ENCODE data around the gene BTBD7. TPM values are rescaled to one million over a fixed set of nuclear protein-coding genes. Genes with fewer than 3 reads are reported as not detected.
"Not testable (repeated sequence)": the region's sequence is repeated elsewhere in the genome, so short reads cannot be mapped to it uniquely, and the experiment has no call there.

The BTBD7 gene
- total RNA-seq, 1 donor from 2014 or later = 39.4 TPM

DNA sequence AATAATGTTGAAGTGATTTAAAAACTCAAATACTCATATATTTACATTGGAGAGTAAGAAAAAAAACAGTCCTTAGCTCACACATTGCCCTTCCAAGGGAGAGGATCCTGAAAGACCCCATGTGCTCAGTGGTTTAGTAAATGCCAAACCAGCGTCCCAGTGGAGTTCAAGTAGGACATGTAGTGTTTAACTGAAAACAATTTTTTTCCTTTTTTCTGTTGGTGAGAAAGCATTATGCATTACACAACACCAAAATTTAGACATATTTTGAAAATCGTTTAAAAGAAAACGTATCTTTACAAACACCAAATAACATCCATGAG, 92.2 kb downstream of the BTBD7 start:
- no peak for DNase-seq
- H3K9me3 ChIP-seq = no peaks in the 10 kb centered on the region
- no peak overlapping the region for H3K27ac ChIP-seq
- intact Hi-C loops (cut with DNase I) = no loop called here
- TF ChIP-seq CTCF (IDR thresholded peaks at IDR 0.05) = no peak
- no peaks in the 10 kb centered on the region for H3K27me3 ChIP-seq (ENCODE audit: low read depth)
- no peak overlapping the region for H3K4me3 ChIP-seq
- H3K36me3 ChIP-seq = peaks cover 61% of the 10 kb centered on the region
- no peak for ATAC-seq
- H3K4me1 ChIP-seq = no peaks in the 10 kb centered on the region

DNA sequence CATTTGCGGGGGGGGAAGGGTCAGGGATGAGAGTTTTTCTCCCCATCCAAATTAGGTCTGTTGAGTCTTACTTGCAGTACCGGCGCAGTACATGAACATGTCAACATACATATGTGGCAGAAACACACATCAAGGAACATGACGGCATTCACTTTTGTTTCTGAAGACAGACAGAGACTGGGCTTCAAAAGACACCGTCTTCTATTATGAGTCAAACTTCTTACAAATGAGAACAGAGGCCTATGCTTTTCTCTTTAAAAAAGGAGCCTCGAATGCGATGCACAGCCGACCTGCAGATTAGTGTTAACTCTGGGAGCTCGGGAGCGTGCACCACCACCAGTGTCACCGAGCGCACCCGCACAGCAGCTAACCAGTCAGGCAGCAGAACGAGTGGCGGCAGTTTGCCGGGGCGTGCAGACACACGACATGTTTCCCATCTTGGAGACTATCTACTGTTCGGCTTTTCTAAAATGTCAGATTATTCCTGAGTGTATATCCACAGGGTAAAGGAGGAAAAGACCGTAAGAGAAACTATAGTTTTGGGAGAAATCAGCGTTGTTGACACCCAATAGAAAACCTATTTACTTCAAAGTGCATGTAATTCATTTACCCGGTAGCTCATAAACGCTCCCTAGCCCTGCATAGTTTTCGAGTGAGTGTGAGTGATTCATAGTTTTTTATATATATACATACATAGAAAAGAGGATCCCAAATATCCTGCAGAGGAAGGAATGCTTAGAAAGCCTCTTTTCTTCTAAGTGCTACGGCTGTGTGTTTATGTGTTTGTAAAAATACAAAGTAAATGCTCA, 92.8 kb downstream of the BTBD7 start:
- Histone ChIP-seq H3K4me3 (no peak overlapping the region), H3K27me3 (ENCODE audit: low read depth) (no peaks in the 10 kb centered on the region), H3K4me1 (no peaks in the 10 kb centered on the region), H3K27ac (no peak overlapping the region), H3K9me3 (no peaks in the 10 kb centered on the region), H3K36me3 (peaks cover 55% of the 10 kb centered on the region)
- no peak for TF ChIP-seq CTCF (IDR thresholded peaks at IDR 0.05)
- intact Hi-C loops (cut with DNase I) = no loop called here
- ATAC-seq = no peak
- no peak for DNase-seq

- no peak for ATAC-seq
- Histone ChIP-seq H3K4me1 (no peaks in the 10 kb centered on the region), H3K9me3 (no peaks in the 10 kb centered on the region), H3K4me3 (no peak overlapping the region), H3K27me3 (ENCODE audit: low read depth) (no peaks in the 10 kb centered on the region), H3K36me3 (peaks cover 3% of the 10 kb centered on the region), H3K27ac (no peak overlapping the region)
- DNase-seq = no peak
- intact Hi-C loops (cut with DNase I) = no loop called here
- TF ChIP-seq CTCF (IDR thresholded peaks at IDR 0.05) = no peak
Measured at GRCh38 chr14:93234798-93235197, 98.0 kb downstream of the BTBD7 start.

- ATAC-seq; H3K4me1 ChIP-seq; H3K27ac ChIP-seq; H3K36me3 ChIP-seq; H3K4me3 ChIP-seq; DNase-seq; intact Hi-C loops (cut with DNase I); H3K9me3 ChIP-seq; H3K27me3 ChIP-seq (ENCODE audit: low read depth): not testable (repeated sequence)
Measured at GRCh38 chr14:93233078-93233477, 99.8 kb downstream of the BTBD7 start.

- H3K4me1 ChIP-seq = no peaks in the 10 kb centered on the region
- H3K4me3 ChIP-seq = peak overlapping the region; percentile 41
- H3K36me3 ChIP-seq = peaks cover 15% of the 10 kb centered on the region
- TF ChIP-seq CTCF (IDR thresholded peaks at IDR 0.05) = no peak
- no peaks in the 10 kb centered on the region for H3K9me3 ChIP-seq
- no peak overlapping the region for H3K27ac ChIP-seq
- no peaks in the 10 kb centered on the region for H3K27me3 ChIP-seq (ENCODE audit: low read depth)
- intact Hi-C loops (cut with DNase I) = no loop called here
- ATAC-seq (no peak), DNase-seq (no peak)
Measured at GRCh38 chr14:93232159-93232558, 100.7 kb downstream of the BTBD7 start.

GRCh38 chr14:93231129-93231979, 101.5 kb downstream of the BTBD7 start:
- intact Hi-C loops (cut with DNase I) = no loop called here
- Histone ChIP-seq H3K27me3 (ENCODE audit: low read depth) (no peaks in the 10 kb centered on the region), H3K4me3 (peak overlapping the region; percentile 41), H3K9me3 (no peaks in the 10 kb centered on the region), H3K36me3 (peaks cover 22% of the 10 kb centered on the region), H3K4me1 (no peaks in the 10 kb centered on the region), H3K27ac (no peak overlapping the region)
- ATAC-seq (peak; percentile 21 to 63), DNase-seq (no peak)
- no peak for TF ChIP-seq CTCF (IDR thresholded peaks at IDR 0.05)

Measured in lower lobe of right lung (tissue), 2 donors.